AG09309 (cell line): ENCODE results near the gene RNF126.
"Not testable (repeated sequence)": the region's sequence is repeated elsewhere in the genome, so short reads cannot be mapped to it uniquely, and the experiment has no call there.

Experiments
- DNase-seq: peaks from one replicate; pipeline ENCODE4 v3.0.0-alpha.2; 2010; ENCODE audit warnings: low read depth
- H3K4me3 ChIP-seq: 2 replicates; pipeline ENCODE4 v1.5.1; 2011; ENCODE audit warnings: mild to moderate bottlenecking, low read depth, low read length, moderate library complexity; ENCODE audit not compliant: control insufficient read depth
- TF ChIP-seq, protein P1 (sequence below): IDR thresholded peaks from 2 replicates; pipeline ENCODE4 v1.5.1; 2011; ENCODE audit warnings: mild to moderate bottlenecking, low read depth, low read length, inconsistent platforms; ENCODE audit not compliant: insufficient read depth, control insufficient read depth; ENCODE audit errors: missing control alignments

The RNF126 gene

DNA sequence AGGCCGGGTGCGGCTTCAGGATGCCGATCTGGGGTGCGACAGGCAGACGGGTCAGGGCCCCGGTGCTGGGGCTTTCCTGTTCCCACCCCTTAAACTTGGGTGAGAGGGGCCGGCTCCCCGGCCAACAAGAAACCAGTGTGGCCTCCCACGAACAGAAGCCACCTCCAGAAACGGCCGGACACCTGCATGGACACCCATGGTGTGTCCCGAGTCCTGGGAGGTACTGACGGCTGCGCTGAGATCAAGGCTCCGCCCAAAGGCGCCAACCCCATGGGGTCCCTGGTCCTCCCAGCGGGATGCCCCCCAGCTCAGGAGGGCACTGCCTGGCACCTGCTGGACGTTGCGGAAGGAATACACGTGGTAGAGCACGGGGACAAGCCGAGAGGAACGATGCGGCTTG, 41.2 kb downstream of the RNF126 start:
- no peak overlapping the region for H3K4me3 ChIP-seq
- no peak for DNase-seq
- TF ChIP-seq, protein P1, sequence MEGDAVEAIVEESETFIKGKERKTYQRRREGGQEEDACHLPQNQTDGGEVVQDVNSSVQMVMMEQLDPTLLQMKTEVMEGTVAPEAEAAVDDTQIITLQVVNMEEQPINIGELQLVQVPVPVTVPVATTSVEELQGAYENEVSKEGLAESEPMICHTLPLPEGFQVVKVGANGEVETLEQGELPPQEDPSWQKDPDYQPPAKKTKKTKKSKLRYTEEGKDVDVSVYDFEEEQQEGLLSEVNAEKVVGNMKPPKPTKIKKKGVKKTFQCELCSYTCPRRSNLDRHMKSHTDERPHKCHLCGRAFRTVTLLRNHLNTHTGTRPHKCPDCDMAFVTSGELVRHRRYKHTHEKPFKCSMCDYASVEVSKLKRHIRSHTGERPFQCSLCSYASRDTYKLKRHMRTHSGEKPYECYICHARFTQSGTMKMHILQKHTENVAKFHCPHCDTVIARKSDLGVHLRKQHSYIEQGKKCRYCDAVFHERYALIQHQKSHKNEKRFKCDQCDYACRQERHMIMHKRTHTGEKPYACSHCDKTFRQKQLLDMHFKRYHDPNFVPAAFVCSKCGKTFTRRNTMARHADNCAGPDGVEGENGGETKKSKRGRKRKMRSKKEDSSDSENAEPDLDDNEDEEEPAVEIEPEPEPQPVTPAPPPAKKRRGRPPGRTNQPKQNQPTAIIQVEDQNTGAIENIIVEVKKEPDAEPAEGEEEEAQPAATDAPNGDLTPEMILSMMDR = no peak

DNA sequence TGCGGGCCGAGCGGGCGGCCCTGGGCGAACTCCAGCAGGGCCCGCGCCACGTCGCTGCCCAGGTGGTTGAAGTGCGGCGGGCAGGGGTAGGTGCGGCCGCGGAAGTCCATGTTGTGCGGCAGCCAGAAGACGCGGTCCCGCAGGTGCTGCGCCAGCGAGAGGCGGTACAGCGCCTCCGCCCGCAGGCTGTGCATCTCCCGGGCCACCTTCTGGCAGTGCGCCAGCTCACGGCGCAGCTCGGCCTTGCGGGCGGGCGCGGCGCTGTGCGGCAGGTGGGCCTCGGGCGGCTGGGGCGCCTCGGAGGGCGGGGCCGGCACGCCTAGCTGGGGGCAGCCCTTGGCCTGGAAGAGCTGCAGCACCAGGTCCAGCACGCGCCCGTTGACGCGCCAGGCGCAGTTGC, 41.8 kb downstream of the RNF126 start:
- not testable (repeated sequence) for H3K4me3 ChIP-seq, DNase-seq

DNA sequence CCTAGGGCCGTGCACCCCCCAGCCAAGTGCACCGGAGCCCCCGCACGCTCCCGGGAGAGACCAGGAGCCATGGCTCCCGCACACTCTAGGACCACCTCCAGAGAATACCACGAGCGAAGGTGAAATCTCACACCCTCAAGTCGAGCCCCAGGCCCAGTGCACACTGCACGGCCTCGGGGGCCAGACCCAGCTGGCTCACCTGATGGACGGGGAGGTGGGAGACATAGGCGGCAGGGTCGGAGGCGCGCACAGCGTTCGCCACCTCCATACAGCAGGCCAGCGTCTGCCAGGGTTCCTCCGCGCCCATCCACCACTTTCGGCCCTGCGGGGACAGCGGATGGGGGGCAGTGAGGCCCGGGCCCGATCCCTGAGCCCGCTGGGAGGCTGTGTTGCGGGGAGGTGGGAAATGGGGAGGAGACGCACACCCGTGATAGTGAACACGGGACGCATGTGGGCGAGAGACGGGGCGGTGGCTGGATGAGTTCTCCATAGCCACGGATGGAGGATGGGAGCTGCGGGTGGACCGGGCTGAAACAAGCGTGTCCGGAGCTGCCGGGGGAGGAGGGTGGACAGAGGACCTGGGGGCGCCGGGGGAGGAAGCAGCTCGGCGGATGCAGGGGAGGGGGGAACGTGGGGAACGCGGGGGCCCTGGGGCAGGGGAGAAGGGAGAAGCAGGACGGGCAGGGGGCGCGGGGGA, 42.7 kb downstream of the RNF126 start:
- no peak for DNase-seq
- TF ChIP-seq, protein P1 = no peak
- H3K4me3 ChIP-seq = no peak overlapping the region

DNA sequence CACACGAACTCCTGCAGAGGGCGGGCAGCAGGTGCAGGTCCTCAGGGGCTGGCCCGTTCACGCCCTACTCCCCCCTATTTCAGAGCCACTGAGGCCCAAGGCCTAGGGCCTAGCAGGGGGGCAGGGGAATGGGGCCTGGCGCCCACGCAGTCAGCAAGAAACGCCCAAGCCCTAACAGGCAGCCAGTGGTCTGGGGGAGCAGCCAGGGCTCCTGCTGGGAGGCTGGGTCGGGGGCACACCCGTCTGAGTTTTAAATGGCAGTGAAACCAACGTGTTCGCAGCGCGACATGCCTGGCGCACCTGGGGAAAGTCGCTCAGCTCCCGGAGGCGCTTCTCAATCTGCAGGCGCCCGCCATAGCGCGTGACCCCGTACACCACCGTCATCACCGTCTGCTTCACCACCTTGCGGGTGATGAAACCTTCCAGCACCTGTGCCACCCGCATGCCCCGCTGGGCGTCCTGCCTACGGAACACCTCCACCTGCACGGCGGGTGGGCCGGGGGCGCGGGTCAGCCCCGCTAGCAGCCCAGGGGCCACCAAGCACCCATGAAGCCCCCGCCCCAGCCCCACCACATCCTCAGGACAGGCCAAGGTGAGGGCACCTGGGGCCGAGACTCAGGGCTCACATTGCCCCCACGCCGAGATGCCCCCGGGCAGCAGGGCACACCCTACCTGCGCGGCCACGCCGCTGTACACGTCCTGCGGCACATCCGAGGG, 43.6 kb downstream of the RNF126 start:
- DNase-seq = no peak
- H3K4me3 ChIP-seq = no peak overlapping the region
- TF ChIP-seq, protein P1 = no peak

DNA sequence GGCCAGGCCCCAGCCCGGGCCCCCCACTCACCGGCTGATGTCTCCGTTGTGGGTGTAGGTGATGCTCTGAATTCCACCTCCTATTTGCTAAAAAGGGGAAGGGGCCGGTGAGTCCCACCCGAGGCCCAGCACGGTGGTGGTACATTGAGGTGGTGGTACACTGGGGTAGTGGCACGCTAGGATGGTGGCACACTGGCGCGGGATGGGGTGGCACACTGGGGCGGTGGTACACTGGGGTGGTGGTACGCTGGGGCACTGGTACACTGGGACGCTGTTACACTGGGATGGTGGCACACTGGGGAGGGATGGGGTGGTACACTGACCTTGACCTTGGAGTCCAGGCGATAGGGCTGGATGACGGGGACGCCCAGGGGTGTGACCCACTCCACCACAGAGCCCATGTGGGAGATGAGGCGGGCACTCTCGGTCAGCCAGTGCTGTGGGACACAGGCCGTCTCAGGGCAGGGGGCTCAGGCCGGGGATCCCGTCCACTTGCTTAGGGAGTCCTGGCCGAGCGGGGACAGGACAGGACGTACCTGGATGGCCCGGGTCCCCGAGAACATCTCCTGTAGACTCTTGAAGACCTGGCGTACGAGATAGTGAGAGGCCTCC, 44.2 kb downstream of the RNF126 start:
- no peak overlapping the region for H3K4me3 ChIP-seq
- DNase-seq = no peak
- TF ChIP-seq, protein P1 = no peak

DNA sequence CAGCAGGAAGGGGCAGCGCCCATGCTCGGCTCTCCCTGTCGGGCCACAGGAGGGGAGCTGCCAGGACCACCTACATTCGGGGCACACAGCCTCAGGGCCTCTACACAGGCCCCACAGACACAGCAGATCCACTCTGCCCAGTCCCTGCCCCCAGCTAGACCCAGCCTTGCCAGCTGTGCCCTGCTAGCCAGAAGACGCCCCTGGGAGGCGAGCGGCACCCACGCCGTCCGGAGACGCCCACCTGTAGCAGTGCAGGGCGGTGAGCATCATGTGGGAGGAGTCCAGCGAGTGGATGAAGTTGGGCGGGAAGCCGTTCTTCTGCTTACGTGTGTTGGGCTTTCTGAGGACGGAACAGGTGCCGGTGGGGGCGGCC, 44.8 kb downstream of the RNF126 start:
- DNase-seq = no peak
- TF ChIP-seq, protein P1 = no peak
- H3K4me3 ChIP-seq = no peak overlapping the region

DNA sequence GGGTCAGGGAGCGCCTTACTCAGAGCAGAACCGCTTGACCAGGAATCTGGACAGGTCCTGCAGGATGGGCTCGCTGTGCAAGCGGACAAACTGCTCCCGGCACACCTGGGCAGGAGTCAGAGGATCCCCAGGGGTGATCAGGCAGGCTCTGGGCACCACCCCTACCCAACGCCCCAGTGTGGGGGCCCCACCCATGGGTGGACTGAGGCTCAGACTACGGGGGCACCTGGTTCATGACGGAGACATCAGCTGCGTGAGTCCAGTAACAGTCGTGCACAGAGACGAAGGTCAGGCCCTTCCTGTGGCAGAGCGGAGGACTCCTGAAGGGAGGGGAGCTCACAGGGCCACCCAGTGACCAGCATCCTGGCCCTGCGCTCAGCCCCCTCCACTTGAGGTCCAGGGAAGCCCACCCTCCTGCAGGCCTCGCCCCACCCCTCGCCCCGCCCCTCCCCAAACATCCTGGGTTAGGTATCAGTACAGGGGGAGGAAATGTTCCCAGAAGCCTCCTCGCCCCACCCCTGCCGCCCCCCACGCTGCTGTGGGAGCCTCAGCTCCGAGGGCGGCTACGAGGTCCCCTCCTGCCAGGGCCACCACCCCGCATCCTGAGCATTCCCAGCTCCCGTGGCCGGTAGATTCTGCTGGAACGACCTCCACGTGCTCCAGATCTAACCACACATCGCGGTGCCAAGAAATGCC, 45.3 kb downstream of the RNF126 start:
- no peak overlapping the region for H3K4me3 ChIP-seq
- TF ChIP-seq, protein P1 = no peak
- no peak for DNase-seq
